Stimulated activated CD4-positive, alpha-beta T cell treated with anti-CD3 and anti-CD28 coated beads, Interleukin-15, amount 100 ng/mL, for 24 hours (primary cell): Measurements from ENCODE around the gene EHD3.

Source experiments
- DNase-seq: peaks from one replicate; pipeline ENCODE4 v3.0.0-alpha.2; 2020

The EHD3 gene

GRCh38 chr2:31296641-31297287, 62.8 kb downstream of the EHD3 start:
- no peak for DNase-seq

GRCh38 chr2:31297751-31298150, 63.8 kb downstream of the EHD3 start:
- no peak for DNase-seq

- no peak for DNase-seq
Measured at GRCh38 chr2:31299547-31299946, 65.6 kb downstream of the EHD3 start.

GRCh38 chr2:31300309-31300708, 66.4 kb downstream of the EHD3 start:
- no peak for DNase-seq

GRCh38 chr2:31302940-31303563, 69.1 kb downstream of the EHD3 start:
- DNase-seq: no peak

- no peak for DNase-seq
Measured at GRCh38 chr2:31304816-31305215, 70.9 kb downstream of the EHD3 start.

GRCh38 chr2:31312898-31313297, 78.9 kb downstream of the EHD3 start:
- no peak for DNase-seq

GRCh38 chr2:31314761-31315160, 80.8 kb downstream of the EHD3 start:
- no peak for DNase-seq

GRCh38 chr2:31317396-31317795, 83.4 kb downstream of the EHD3 start:
- DNase-seq: no peak

GRCh38 chr2:31318361-31319336, 84.7 kb downstream of the EHD3 start:
- DNase-seq: peak; percentile 65
